DLD1 (cell line): ENCODE results near the gene NTRK1.
"Not testable (repeated sequence)": the region's sequence is repeated elsewhere in the genome, so short reads cannot be mapped to it uniquely, and the experiment has no call there.

Experiments
- in situ Hi-C: cut with HindIII; loops from 2 replicates; pipeline ENCODE4 v1.10.0; 2017; ENCODE audit warnings: low sequenced_read_pairs

The NTRK1 gene

DNA sequence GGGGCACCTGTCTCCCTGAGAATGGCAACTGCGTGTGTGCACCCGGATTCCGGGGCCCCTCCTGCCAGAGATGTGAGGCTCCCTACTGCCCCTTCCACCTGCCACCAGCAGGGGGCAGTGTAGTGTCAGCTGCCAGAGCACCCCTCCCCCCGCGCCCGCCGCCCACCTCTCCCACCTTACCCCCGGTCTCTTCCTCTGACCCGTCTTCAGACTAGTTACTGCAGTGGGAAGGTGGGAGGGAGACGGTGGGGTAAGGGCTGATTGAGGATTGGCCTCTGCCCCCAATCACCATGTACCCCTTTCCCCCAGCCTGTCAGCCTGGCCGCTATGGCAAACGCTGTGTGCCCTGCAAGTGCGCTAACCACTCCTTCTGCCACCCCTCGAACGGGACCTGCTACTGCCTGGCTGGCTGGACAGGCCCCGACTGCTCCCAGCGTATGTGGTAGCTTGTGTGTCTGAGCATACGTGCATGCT lies 49.7 kb downstream of the NTRK1 start:
- in situ Hi-C loops = no loop called here

DNA sequence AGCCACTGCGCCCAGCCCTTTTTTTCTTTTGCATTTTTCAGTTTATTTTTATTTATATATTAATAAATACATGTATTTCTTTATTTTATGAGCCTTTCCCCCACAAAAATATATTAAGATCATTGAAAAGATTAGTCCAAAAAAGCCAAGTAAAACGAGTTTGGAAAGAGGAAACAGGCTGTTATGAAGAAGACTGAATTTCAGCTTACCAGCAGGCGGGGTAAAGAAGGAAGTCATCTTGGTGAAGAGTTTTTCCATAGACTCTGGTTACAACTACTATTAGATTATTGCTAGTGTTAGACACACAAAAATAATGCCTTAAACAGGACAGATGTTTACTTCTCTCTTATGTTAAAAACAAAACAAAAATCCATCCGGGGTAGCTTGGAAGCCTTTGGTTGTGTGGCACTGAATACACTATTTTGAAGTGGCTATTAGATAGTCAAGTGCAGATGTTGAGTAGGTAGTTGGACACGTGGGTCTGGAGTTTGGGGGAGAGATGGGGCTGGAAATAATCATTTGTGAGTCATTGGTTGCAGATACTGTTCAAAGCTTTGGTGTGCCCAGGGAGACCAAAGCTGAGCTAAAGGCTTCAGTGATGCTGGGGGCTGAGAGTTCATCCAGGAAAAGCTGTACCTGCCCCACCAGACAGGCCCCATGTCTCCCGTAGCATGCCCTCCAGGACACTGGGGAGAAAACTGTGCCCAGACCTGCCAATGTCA lies 51.1 kb downstream of the NTRK1 start:
- in situ Hi-C loops = no loop called here

DNA sequence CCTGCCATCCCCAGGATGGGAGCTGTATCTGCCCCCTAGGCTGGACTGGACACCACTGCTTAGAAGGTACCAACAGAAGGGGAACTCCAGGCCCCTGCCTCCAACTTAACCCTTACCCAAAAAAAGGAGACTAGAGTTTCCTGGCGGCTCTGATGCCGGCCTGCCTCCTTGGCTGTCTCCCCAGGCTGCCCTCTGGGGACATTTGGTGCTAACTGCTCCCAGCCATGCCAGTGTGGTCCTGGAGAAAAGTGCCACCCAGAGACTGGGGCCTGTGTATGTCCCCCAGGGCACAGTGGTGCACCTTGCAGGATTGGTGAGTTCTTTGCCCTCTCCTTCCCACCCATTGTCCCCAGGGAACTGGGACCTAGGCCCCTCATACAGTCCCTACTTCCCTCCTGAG lies 51.6 kb downstream of the NTRK1 start:
- in situ Hi-C loops = no loop called here

GRCh38 chr1:156912861-156913808 lies 52.5 kb downstream of the NTRK1 start:
- in situ Hi-C loops = no loop called here

DNA sequence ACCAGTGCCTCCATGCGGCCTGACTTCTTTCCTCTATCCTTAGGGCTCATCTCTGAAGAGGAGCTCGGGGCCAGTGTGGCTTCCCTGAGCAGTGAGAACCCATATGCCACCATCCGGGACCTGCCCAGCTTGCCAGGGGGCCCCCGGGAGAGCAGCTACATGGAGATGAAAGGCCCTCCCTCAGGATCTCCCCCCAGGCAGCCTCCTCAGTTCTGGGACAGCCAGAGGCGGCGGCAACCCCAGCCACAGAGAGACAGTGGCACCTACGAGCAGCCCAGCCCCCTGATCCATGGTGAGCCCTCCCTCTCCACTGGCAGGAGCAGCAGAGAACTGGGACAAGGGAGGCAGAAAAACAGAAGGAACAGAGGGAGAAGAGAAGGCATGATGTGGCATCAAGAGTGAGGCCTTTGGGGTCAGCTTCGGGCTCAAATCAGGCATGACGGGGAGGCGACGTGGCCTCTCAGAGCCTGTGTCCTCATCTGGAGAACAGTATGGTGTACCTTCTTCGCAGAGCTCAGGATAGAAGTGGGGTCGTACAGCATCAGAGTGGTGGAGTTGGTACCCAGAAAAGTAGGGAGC lies 53.2 kb downstream of the NTRK1 start:
- in situ Hi-C loops = no loop called here

GRCh38 chr1:156914440-156914856 lies 53.8 kb downstream of the NTRK1 start:
- in situ Hi-C loops = no loop called here

DNA sequence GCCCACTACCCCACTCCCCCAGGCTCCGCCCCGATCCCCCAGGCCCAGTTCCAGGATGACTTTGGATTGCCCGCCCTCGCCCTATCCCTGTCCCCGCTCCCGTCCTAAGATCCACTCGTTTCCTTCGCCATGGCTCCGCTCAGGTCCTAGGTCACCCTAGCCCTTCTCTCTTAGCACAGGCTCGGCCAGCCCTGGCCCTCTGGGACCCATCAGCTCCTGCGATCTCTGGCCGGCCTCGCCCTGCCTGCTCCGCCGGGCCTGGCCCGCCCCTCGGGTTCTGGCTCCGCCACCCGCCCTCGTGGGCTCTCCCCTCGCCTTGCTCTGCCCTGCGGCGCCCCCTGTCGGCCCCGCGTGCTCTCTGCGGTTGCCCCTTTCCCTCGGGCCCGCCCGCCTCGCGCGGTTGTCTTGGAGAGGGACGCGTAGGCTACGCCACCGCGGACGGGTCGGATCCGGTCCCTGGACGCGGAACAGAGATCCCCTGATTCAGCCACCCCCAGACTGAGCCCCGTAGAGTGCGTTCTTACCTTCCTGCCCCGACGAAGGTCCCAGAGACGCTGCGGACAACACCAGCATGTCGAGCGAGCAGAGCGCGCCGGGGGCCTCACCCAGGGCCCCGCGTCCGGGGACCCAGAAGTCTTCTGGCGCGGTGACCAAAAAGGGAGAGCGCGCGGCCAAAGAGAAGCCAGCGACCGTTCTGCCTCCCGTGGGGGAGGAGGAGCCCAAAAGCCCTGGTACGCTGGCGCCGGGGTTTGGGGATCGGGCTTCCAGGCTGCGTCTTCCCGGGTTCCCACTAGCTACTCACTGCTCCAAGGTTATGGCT lies 59.8 kb downstream of the NTRK1 start, which contains the start of gene LRRC71:
Gene LRRC71, plus strand, starts transcription at position 400 of the 820 bp plus-strand sequence. Its CDS starts 172 bp downstream, at position 572.
- in situ Hi-C loops = no loop called here

GRCh38 chr1:156921053-156921529 lies 60.4 kb downstream of the NTRK1 start:
- in situ Hi-C loops = no loop called here

- in situ Hi-C loops = no loop called here
These were observed 62.5 kb downstream of the NTRK1 start for GRCh38 chr1:156922986-156923669.

GRCh38 chr1:156923670-156924477 lies 63.2 kb downstream of the NTRK1 start:
- in situ Hi-C loops = no loop called here

GRCh38 chr1:156924478-156925153 lies 64.0 kb downstream of the NTRK1 start:
- in situ Hi-C loops = no loop called here

GRCh38 chr1:156925154-156926010 lies 64.7 kb downstream of the NTRK1 start:
- in situ Hi-C loops = no loop called here

- in situ Hi-C loops = no loop called here
These were observed 65.5 kb downstream of the NTRK1 start for GRCh38 chr1:156926175-156926574.

- in situ Hi-C loops = not testable (repeated sequence)
These were observed 66.0 kb downstream of the NTRK1 start for GRCh38 chr1:156926695-156927094.

DNA sequence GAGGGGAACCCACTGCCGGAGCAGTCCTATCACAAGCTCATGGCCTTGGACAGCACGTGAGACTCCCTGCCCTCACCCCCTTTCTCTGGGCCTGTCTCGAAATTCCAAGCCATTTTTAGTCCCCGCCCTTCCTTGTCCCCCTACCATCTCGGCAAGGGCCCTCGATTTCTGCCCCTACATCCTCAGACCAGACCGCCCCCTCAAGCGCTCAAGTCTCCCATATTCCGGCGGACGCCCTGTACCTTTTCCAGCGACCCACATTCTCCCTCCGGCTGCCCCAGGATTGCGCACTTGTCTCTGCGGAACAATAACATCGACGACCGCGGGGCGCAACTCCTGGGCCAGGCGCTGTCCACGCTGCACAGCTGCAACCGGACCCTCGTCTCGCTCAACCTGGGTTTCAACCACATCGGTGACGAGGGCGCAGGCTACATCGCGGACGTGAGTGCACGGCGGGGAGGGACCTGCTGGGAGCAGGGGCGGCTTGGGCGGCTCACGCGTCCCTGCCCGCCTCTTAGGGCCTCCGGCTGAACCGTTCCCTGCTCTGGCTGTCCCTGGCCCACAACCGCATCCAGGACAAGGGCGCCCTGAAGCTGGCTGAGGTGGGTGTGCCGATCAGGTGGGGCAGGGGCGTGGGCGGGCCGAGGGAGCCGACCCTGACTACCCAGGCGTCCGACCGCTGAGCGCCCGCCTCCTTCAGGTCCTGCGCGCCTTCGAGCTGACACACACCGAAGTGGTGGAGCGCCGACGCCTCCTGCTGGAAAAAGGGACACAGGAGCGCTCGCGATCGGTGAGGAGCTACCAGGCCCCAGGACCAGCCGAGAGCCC lies 66.8 kb downstream of the NTRK1 start:
- in situ Hi-C loops = no loop called here

GRCh38 chr1:156928043-156928602 lies 67.5 kb downstream of the NTRK1 start:
- in situ Hi-C loops = no loop called here
